ENCODE results near the gene CTTNBP2NL.

The CTTNBP2NL gene, protein sequence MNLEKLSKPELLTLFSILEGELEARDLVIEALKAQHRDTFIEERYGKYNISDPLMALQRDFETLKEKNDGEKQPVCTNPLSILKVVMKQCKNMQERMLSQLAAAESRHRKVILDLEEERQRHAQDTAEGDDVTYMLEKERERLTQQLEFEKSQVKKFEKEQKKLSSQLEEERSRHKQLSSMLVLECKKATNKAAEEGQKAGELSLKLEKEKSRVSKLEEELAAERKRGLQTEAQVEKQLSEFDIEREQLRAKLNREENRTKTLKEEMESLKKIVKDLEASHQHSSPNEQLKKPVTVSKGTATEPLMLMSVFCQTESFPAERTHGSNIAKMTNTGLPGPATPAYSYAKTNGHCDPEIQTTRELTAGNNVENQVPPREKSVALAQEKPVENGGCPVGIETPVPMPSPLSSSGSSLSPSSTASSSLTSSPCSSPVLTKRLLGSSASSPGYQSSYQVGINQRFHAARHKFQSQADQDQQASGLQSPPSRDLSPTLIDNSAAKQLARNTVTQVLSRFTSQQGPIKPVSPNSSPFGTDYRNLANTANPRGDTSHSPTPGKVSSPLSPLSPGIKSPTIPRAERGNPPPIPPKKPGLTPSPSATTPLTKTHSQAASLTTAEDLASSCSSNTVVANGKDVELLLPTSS

DNA sequence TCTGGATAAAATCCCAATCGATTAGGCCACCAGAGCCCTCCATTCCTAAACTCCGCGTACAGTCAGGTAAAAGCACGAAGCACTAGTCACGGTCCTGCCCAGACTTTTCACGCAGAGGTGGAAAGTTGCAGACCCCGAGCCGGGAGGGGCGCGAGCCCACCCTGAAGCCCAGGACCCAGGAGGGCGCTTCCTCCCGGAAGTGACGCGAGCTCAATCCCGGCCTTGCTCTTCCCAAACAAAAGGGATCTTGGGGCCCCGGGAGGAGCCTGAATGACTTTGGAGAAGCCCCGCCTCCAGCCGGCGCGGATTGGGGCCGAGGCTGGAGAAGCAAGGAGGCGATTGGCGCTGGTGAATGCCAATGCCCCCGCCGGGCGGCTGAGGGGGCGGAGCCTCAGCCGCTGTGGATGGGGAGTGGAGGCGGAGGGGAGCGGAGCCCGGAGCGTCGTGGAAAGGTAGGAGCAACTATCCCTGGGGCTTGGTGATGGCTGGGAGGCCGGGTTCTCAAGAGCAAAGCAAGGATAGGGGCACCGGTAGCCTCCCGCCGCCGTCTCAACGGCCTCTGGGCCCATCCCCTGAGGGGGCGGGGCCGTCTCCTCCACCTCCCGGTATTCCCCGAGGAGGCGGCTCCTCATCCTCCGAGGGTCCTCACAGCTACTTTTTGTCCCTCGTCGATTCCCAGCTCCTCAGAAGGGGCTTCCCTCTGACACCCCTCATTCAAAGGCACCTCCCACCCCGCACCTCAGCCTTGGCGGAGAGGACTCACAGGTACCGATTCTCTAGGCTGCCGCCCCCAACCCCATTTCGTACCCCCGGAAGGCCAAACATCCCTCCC is at the start of gene CTTNBP2NL:
Gene CTTNBP2NL, plus strand, starts transcription at position 394 of the 832 bp plus-strand sequence. CDS start 19,952 bp downstream, outside the sequence.
- peak; percentile 25 to 98 (median 94) for DNase-seq

DNA sequence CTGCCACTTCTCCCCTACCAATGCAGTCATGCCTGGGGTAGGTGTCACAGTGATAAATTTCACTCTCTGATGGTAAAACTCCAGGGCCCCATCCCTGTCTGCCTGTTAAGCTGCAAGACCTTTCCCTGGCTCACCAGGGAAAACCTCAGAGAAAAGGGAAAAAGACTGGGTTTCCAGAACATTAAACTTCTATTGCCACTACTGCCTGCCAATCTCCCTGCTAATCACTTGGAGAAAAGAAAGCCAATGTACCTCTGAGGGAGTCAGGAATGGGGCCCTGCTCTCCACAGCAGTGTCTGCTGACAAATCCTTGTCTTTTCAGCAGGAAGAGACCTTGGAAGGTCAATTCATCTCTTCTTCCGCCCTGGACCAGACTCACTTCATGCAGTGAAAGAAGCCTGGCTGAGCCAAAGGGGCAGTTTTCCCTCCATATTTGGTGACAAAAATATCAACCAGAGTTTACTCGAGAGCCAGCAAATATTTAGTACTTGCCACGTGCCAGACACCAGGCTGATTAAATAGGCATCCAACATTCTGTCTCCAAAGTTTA is 49.1 kb upstream of the CTTNBP2NL start:
- no peak for DNase-seq

DNA sequence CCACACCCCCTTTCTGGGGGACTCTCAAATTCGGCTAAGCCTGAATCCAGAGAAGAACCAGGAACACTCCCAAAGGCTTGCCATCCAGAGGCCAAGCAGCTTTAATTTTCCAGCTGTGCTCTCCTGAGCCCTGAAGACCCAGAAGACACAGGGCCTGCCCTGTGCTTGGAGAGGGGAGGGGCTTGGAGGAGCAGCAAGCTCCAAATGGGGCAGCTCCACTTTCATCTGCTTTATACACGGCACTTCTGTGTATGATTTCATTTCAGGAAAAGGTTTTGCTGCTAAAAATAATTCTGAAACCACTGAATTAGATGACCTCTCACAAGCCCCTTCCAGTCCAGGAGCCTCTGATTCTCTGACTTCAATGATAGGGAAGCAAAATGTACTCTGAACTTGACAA is 39.2 kb upstream of the CTTNBP2NL start:
- no peak for DNase-seq

DNA sequence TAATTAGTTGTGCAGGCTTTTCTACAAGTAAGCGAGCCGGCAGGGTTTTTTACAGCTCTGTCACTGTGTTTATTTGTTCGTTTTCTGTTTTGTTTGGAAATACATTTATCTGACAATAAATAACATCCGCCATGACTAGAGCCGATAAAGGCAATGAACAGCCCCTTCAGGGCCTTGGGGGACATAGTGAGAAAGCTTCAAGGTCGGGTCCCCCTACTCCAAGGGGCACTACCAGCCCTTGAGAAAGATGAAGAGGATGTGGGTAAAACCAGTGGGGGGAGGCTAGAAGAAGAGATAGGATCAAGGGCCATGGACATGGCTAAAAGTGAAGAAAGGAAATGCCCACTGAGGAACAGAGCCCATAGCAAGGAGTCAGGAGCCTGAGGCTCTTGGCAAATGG is 38.5 kb upstream of the CTTNBP2NL start:
- no peak for DNase-seq

DNA sequence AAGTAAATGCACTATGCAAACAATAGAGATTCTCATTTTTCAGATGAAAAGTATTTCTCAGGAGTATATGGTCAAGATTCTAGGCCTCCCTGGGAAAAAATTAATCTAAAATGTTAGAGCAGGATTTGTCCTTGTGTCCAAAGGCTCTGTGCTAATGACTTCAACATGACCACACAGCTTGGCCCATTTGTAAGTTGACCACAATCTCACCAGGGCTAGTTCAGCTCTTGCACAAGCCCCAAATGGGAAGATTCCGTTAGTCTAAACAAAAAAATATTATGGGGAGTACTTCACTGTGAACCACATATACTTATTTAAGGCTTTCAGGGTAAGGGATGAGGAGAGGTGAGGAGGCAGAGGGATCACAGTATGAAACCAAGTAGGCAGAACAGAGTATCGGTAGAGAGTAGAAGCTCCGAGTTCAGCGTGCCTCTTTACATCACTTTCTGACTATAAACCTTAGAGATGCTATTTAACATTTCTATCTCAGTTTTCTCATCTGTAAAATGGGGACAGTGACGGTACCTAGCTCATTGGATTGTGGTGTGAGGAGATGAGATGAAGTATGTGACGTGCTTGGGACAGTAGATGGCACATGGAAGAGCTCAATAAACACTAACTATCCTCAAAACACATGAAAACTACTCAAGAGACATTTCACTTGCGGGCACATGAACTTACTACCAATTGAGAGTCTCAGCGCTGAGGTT is 37.8 kb upstream of the CTTNBP2NL start:
- no peak for DNase-seq

DNA sequence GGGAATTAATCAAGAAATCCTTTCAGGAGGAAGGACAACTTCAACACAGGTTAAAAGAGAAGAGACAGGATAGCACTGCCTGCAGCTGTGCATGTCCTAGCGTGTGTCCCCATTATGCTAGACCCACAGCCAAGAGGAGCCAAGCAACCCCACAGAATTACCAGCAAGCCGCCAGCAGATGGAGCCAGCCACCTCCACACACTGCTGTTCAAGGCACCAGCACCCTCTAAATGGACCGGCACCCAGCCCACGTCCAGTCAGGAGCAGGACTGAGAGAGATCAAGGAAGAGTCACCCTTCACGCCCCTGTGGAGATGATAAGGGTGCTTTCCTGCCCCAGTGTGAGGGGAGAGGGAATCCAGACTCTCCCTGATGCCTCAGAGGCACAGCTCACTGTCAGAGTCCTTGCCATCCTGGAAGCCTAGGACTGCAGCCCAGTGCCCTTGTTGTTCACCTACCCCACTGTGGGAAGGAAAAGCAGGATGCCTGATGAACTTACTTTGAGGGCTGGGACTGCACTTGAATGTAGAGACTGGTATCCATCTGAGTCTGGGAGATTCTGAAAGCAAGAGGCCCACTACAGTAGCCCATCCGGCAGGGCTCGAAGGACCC is 37.1 kb upstream of the CTTNBP2NL start:
- DNase-seq = peak in 45 of 51 donors; percentile 6 to 77 (median 52)

DNA sequence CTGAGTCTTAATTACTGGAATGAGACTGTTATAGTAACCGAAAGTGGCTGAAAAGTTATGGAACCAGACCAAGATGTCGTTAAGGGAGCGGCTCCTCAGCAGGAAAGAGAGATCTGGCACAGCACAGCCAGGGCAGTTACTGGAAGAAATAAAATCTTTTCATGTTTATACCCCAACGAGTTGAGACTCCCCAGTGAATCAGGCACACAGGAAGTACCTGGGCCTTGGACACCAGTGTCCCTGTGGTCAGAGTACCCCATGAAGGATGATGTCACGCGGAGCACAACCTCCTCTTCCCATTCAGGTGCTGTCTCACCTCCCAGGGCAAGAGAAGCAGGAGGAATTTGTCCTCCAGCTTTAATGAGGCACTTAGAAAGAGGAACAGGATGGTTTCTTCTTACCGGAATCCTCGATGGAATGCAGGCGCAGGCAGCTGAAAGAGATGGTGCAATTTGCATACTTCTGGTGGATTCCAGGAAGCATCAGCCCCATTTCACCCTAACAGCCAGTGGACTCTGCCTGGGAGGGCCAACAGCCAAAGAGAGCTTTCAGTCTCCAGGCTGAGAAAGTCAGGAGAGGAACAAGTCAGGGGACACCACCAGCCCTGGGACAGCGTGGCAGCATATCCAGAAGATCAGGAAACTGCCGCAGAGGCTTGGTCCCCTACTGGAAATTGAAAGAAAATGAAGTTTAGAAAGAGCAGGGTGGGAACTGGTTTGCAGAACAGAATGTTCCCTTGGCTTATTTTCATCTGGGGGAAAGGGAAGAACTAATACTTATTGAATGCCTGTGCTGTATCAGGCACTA is 35.9 kb upstream of the CTTNBP2NL start:
- peak in 29 of 51 donors; percentile 1 to 73 (median 13) for DNase-seq

DNA sequence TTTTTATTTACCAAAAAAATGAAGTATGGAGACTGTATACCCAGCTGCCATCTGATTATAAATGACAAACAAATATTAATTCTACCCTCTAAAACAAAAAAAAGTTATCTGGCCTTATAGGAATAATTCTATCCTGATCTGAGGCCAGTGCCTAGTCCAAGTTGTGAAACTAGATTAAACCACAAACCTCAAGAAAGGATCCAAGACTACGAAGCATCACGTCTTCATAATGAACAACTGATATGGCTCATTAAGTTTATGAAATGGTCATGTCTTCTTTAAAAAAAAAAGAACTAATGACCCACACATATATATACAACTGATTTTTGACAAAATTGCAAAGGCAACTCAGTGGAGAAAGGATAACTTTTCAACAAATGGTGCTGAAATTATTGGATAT is 32.4 kb upstream of the CTTNBP2NL start:
- DNase-seq = no peak

DNA sequence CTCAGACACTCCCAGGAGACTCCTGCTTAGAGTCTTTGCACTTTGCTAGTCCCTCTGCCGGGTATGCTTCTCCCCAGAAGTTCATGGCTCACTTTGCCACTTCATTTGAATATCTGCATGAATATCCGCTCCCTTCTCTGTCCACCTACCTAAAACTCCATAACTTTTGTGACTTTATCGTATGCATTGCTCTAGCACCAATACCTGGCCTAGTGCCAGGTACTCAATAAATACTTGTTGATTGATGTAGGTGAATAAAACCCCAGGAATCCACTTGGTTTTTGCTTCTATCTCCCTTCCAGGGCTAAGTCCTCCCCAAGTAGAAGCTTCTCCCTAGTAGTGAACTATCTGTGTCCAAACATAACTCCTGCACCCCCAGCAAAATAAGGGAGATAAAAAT is 27.8 kb upstream of the CTTNBP2NL start:
- no peak for DNase-seq

DNA sequence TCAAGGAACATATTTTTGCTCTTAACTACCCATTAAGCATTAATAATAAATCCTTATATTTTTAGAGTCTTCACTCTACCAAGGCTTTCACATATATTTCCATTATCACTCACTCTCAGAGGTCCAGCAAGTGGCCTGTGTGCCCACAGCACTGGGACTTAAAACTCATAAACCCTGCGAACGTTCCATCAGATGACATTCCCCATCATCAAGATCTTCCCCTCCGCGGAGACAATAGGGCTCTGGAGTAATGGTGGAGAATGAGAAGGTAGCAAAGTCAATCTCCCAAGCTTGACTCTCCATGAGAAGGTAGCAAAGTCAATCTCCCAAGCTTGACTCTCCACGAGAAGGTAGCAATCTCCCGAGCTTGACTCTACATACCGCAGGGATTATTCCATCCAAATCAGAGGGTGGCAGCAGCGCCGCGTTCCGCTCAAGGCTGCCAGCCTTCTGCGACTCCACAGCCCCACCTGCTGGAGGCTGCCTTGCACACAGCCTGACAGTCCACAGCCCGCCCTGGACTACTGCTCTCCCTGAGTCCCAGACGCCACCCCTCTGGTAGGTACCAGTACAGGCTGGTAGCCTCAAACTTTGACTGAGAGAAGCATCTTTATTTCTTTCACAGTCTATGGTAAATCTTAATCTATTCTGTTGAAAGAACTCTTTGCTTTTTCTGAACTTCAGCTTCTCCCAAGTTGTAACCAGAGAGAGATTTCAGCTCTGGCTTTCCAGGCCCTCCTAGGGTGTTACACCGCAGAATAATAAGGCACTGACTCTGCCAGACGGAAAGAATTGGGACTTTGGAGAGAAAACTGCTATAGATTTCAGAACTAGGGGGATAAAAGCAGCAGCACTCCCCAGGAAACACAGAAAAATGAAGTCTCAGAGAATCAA is 26.4 kb upstream of the CTTNBP2NL start:
- DNase-seq = peak; percentile 17 to 90 (median 75)

DNA sequence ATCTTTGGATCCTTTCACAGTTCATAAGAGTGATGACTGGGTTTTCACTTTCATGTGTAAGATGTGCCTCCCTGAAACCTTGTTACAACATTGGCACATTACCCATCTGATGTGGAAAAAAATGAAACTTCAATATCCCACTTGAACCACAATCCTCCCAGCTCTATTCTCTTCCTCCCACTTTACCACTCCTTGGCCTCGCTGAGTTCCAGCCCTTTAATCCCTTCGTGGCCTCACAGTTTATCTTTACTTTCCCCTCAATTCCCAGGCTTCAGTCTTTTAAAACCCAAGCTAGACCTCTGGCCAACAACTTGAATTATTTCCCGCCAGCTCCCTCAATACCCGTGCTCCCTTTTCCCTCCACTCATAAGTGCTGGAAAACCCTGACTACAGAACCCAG is 25.0 kb upstream of the CTTNBP2NL start:
- no peak for DNase-seq

DNA sequence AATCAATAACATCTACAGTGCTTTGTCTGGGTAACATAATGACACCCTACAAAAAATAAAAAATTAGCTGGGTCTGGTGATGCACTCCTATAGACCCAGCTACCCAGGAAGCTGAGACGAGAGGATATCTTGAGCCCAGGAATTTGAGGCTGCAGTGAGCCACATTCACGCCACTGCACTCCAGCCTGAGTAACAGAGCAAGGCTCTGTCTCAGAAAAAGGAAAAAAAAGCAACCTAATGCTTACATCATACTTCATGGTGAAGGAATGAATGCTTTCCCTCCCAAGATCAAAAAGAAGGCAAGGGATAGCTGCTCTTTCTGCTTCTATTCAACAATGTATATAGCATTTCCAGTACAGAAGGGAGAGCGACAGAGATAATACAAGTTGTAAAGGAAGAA is 24.2 kb upstream of the CTTNBP2NL start:
- DNase-seq = no peak

DNA sequence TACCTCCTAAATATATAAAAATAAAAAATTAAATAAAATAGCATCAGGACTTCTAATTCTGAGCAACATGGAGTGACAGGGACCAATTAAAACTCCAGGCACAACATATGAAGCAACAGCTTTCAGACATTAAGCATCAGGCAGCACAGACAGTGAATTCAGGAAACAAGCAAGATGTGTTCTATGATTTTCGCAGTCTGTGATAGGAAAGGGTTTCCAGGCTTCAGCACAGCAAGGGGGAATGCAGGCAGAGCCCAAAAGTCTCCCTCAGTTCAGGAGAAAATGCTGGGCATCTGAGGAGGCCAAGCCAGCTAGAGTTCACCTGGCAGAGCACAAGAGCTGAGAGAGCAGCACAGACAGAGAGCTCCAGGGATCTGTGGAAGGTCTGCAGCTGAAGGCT is 22.2 kb upstream of the CTTNBP2NL start:
- DNase-seq = no peak

DNA sequence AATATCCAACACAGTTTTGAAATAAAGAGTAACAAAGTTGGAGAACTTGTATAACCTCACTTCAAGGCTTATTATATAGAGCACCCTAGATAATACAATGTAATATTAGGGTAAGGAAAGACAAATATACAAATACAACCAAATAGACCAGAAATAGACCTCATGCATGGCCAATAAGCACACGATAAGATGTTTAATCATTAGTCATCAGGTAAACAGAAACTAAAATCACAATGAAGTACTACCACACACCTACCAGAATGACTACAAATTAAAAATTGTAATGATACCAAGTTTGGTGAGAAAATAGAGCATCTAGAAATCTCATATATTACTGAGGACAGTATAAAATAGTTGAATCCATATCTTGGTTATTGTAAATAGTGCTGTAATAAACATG is 20.3 kb upstream of the CTTNBP2NL start:
- DNase-seq = no peak

DNA sequence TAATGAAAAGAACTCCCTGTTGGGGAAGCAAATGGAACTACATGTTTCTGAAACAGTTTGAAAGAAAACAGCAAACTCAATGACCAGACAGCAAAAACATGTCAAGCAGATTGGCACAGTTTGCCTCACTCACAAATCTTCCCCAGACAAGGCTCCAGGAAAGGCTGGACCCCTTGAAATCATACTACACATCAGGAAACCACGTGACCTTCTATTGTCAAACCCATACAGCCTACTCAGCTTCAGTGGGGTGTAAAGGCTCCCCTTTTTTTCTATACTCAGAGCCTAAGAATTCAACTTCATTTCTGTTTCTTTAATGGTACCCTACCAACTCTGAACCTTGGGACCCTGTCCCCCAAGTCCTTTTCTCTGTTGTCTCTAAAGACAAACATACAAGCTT is 15.7 kb upstream of the CTTNBP2NL start:
- DNase-seq = no peak

DNA sequence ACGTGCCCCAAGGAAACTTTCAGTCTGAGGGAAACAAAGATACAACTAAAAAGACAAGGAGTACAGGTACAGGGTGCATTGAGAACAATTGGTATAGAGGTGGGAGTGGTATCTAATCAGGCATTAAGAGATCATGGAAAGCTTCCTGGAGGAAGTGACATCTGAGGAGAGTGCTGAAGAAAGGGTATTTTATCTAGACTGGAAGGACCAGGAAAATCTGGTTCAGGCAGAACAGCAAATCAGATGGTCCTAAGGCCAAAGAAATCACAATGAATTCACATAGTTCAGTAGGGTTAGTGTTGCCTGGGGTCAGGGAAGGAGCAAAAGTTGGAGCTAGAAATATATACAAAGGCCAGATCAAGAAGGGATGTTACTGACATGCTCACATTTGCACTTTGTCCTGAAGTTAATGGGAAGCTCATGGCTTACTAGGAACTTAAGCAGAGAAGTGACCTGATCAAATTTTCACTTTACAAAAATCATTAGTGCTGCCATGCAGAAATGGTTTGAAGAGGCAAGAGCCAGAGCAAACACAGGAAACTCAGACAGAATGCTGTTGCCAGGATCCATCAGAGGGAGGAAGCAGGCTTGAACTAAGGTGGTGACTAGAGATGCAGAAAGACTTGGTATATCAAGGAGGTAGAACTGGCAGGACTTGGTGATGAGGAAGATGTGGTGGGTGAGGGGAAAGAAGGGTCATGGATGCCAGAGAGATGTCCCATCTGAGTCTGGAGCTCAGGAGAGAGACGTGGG is 14.5 kb upstream of the CTTNBP2NL start:
- no peak for DNase-seq

DNA sequence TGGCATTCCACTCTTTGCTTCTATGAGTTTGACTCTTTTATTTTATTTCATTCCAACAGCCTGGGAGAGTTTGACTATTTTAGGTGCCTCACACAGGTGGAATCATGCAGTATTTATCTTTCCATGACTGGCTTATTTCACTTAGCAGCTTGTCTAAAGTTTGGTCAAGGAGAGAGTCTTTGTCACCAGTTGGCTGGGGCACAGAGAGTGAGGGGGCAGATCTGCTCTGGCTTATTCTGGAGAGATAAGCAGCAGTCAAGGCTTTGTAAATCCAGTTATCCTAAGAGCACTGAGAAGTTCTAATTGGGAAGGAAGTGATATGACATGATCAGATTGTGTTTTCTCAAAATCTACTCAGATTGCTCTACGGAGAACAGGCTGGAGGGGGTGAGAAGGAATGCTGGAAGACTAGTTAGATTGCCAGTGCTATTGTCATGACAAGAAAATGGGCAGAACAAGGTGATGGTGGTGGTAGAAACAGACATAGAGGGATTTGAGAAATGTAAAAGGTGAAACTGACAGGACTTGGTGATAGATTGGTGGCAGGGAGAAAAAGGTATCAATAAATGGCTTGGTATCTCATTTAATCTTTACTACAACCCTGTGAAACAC is 12.1 kb upstream of the CTTNBP2NL start:
- no peak for DNase-seq
